Liver (tissue), 9 donors: ENCODE results near the gene DPP6. TPM values are rescaled to one million over a fixed set of nuclear protein-coding genes. Genes with fewer than 3 reads are reported as not detected.

ENCODE experiments used
- DNase-seq: peaks from one replicate; pipeline ENCODE4 v3.0.0-alpha.2; 2017; ENCODE audit warnings: low spot score
- H3K27ac ChIP-seq, 2 donors: one replicate each; pipeline ENCODE4 v1.7.0; 2013; ENCODE audit warnings: inconsistent platforms in 2 of 2, low read length in 2 of 2, control low read depth in 1 of 2, low read depth in 1 of 2, mild to moderate bottlenecking in 1 of 2
- H3K27me3 ChIP-seq, 4 donors: one replicate each; pipeline versions ENCODE4 v1.6.1 to v1.7.0; 2013; ENCODE audit warnings: low read length in 3 of 4, inconsistent platforms in 1 of 4, mild to moderate bottlenecking in 1 of 4, moderate library complexity in 1 of 4; ENCODE audit not compliant: control insufficient read depth in 4 of 4, insufficient read depth in 4 of 4
- H3K36me3 ChIP-seq, 4 donors: one replicate each; pipeline versions ENCODE4 v1.6.1 to v1.7.0; 2013; ENCODE audit warnings: low read length in 3 of 4, mild to moderate bottlenecking in 3 of 4, low read depth in 1 of 4, moderate library complexity in 1 of 4; ENCODE audit not compliant: control insufficient read depth in 4 of 4, insufficient read depth in 3 of 4
- H3K4me1 ChIP-seq, 4 donors: one replicate each; pipeline versions ENCODE4 v1.6.1 to v1.7.0; 2013; ENCODE audit warnings: low read length in 3 of 4, mild to moderate bottlenecking in 3 of 4, moderate library complexity in 1 of 4; ENCODE audit not compliant: control insufficient read depth in 4 of 4, insufficient read depth in 4 of 4
- H3K4me3 ChIP-seq, 3 donors: one replicate each; pipeline versions ENCODE4 v1.6.1 to v1.7.0; 2013; ENCODE audit warnings: low read length in 3 of 3, control low read depth in 1 of 3, low read depth in 1 of 3, mild to moderate bottlenecking in 1 of 3
- H3K9ac ChIP-seq, 2 donors: one replicate each; pipeline ENCODE4 v1.7.0; 2013; ENCODE audit warnings: low read length in 2 of 2, mild to moderate bottlenecking in 2 of 2, moderate library complexity in 2 of 2, control low read depth in 1 of 2, low read depth in 1 of 2
- H3K9me3 ChIP-seq, 4 donors: one replicate each; pipeline versions ENCODE4 v1.6.1 to v1.7.0; 2013; ENCODE audit warnings: low read length in 3 of 4; ENCODE audit not compliant: control insufficient read depth in 4 of 4
- EGR1 ChIP-seq, 2 donors: IDR thresholded peaks; 2 replicates each; pipeline ENCODE4 v1.6.1; 2016 to 2018; ENCODE audit warnings: antibody characterized with exemption in 2 of 2, low read depth in 2 of 2
- FOXA1 ChIP-seq: IDR thresholded peaks from 2 replicates; pipeline ENCODE4 v1.6.1; 2016; ENCODE audit warnings: antibody characterized with exemption
- FOXA2 ChIP-seq: IDR thresholded peaks from 2 replicates; pipeline ENCODE4 v1.6.1; 2016; ENCODE audit warnings: antibody characterized with exemption
- GABPA ChIP-seq, 2 donors: IDR thresholded peaks in 1 of 2; conservative IDR thresholded peaks in 1 of 2; 2 replicates each; pipeline ENCODE4 v1.6.1; 2016; ENCODE audit warnings: antibody characterized with exemption in 2 of 2, mild to moderate bottlenecking in 1 of 2, moderate library complexity in 1 of 2
- HNF4A ChIP-seq, 2 donors: conservative IDR thresholded peaks; 2 replicates each; pipeline ENCODE4 v1.6.1; 2016; ENCODE audit warnings: antibody characterized with exemption in 2 of 2, mild to moderate bottlenecking in 2 of 2
- HNF4G ChIP-seq: IDR thresholded peaks from 2 replicates; pipeline ENCODE4 v1.6.1; 2016; ENCODE audit warnings: antibody characterized with exemption
- JUND ChIP-seq, 2 donors: IDR thresholded peaks; 2 replicates each; pipeline ENCODE4 v1.6.1; 2016; ENCODE audit warnings: antibody characterized with exemption in 2 of 2
- NR2F2 ChIP-seq: IDR thresholded peaks from 2 replicates; pipeline ENCODE4 v1.6.1; 2016; ENCODE audit warnings: antibody characterized with exemption
- RAD21 ChIP-seq, 2 donors: IDR thresholded peaks; 2 replicates each; pipeline ENCODE4 v1.6.1; 2016; ENCODE audit warnings: antibody characterized with exemption in 2 of 2, mild to moderate bottlenecking in 2 of 2
- RXRA ChIP-seq, 2 donors: IDR thresholded peaks; 2 replicates each; pipeline ENCODE4 v1.6.1; 2017 to 2018; ENCODE audit warnings: antibody characterized with exemption in 2 of 2, mild to moderate bottlenecking in 1 of 2
- SP1 ChIP-seq: IDR thresholded peaks from 2 replicates; pipeline ENCODE4 v1.6.1; 2018; ENCODE audit warnings: antibody characterized with exemption, mild to moderate bottlenecking
- TAF1 ChIP-seq: conservative IDR thresholded peaks from 2 replicates; pipeline ENCODE4 v1.6.1; 2016; ENCODE audit warnings: antibody characterized with exemption, mild to moderate bottlenecking
- YY1 ChIP-seq: IDR thresholded peaks from 2 replicates; pipeline ENCODE4 v1.6.1; 2016; ENCODE audit warnings: antibody characterized with exemption, mild to moderate bottlenecking
- WGBS: extraction: QIAGEN DNeasy Blood & Tissue Kit; methylation state at CpG from one replicate; pipeline ENCODE4 v1.1.7; 2013; 5-methylcytosine and 5-hydroxymethylcytosine counted together
- polyA plus RNA-seq, 2 donors: library from polyadenylated mRNA; stranded (reverse) in 1 of 2; unstranded in 1 of 2; fragments of 200-250 nt in 1 of 2; fragments of >200 nt in 1 of 2; fragmentation: Nextera tagmentation in 1 of 2; extraction: Ambion mirVana in 1 of 2; gene quantifications; one replicate each; pipeline versions ENCODE4 v1.2.1 to v1.2.3, GENCODE V29; 2013 to 2015
- total RNA-seq, 2 donors: library from RNA; depleted of rRNA; stranded (reverse); fragments of >200 nt; gene quantifications; one replicate each; pipeline ENCODE4 v1.2.3, GENCODE V29; 2014
- TF ChIP-seq, protein P1 (sequence below): IDR thresholded peaks from 2 replicates; pipeline ENCODE4 v1.6.1; 2016; ENCODE audit warnings: antibody characterized with exemption
- TF ChIP-seq, protein P2 (sequence below): IDR thresholded peaks from 2 replicates; pipeline ENCODE4 v1.6.1; 2016; ENCODE audit warnings: antibody characterized with exemption
- TF ChIP-seq, protein P3 (sequence below): fragments of 150-350 bp; IDR thresholded peaks from 2 replicates; pipeline ENCODE4 v1.5.1; 2017; ENCODE audit warnings: improper control_type of control experiment, low read depth, low read length; ENCODE audit not compliant: missing input control
- TF ChIP-seq, protein P4 (sequence below): IDR thresholded peaks from 2 replicates; pipeline ENCODE4 v1.6.1; 2016; ENCODE audit warnings: antibody characterized with exemption, mild to moderate bottlenecking
- TF ChIP-seq, protein P5 (sequence below): IDR thresholded peaks from 2 replicates; pipeline ENCODE4 v1.6.1; 2016; ENCODE audit warnings: antibody characterized with exemption
- donor health status: healthy.
- donor health status: healthy.
- donor health status: healthy.
- donor health status: healthy.
- donor health status: healthy.

Gene DPP6
- total and polyA plus RNA-seq, 4 donors: 0.01 TPM; not detected in 3

DNA sequence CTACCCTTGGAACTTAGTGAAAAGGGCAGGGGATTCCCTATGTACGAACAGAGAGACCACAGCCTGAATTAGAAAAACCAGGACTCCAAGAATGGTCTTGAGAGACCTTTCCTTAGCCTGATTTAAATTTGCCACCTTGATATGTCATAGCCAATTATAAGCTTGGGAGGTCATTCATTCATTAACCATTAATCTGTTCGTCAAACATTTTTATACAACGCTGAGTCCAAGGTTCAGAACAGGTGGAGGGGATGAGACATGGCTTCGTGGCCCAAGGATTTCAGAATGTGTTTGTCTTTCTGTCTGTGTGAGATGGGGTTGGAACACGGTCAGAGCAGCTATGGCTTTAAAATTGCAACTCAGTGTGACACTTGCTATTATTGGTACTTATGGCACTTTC is 792.8 kb downstream of the DPP6 start:
- peak overlapping the region; percentile 15 to 53 for H3K27ac ChIP-seq
- TF ChIP-seq NR2F2: no peak
- TF ChIP-seq, protein P1, sequence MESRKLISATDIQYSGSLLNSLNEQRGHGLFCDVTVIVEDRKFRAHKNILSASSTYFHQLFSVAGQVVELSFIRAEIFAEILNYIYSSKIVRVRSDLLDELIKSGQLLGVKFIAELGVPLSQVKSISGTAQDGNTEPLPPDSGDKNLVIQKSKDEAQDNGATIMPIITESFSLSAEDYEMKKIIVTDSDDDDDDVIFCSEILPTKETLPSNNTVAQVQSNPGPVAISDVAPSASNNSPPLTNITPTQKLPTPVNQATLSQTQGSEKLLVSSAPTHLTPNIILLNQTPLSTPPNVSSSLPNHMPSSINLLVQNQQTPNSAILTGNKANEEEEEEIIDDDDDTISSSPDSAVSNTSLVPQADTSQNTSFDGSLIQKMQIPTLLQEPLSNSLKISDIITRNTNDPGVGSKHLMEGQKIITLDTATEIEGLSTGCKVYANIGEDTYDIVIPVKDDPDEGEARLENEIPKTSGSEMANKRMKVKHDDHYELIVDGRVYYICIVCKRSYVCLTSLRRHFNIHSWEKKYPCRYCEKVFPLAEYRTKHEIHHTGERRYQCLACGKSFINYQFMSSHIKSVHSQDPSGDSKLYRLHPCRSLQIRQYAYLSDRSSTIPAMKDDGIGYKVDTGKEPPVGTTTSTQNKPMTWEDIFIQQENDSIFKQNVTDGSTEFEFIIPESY: peak; percentile 27
- peak; percentile 94 to 97 for TF ChIP-seq HNF4A (conservative IDR thresholded peaks at IDR 0.05)
- TF ChIP-seq, protein P2, sequence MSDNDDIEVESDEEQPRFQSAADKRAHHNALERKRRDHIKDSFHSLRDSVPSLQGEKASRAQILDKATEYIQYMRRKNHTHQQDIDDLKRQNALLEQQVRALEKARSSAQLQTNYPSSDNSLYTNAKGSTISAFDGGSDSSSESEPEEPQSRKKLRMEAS: peak; percentile 65
- TF ChIP-seq EGR1 (IDR thresholded peaks at IDR 0.05; ENCODE audit: low read depth in 2 of 2): no peak
- TF ChIP-seq SP1: peak; percentile 92
- TF ChIP-seq RXRA (IDR thresholded peaks at IDR 0.05): peak; percentile 50 to 71
- TF ChIP-seq HNF4G: peak; percentile 86
- peak in 1 of 2 donors; percentile 14 for TF ChIP-seq RAD21 (IDR thresholded peaks at IDR 0.05)
- no peak for TF ChIP-seq FOXA2
- TF ChIP-seq YY1: peak; percentile 91
- TF ChIP-seq JUND (IDR thresholded peaks at IDR 0.05): peak; percentile 50 to 70
- TF ChIP-seq, protein P3, sequence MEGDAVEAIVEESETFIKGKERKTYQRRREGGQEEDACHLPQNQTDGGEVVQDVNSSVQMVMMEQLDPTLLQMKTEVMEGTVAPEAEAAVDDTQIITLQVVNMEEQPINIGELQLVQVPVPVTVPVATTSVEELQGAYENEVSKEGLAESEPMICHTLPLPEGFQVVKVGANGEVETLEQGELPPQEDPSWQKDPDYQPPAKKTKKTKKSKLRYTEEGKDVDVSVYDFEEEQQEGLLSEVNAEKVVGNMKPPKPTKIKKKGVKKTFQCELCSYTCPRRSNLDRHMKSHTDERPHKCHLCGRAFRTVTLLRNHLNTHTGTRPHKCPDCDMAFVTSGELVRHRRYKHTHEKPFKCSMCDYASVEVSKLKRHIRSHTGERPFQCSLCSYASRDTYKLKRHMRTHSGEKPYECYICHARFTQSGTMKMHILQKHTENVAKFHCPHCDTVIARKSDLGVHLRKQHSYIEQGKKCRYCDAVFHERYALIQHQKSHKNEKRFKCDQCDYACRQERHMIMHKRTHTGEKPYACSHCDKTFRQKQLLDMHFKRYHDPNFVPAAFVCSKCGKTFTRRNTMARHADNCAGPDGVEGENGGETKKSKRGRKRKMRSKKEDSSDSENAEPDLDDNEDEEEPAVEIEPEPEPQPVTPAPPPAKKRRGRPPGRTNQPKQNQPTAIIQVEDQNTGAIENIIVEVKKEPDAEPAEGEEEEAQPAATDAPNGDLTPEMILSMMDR: no peak
- TF ChIP-seq, protein P4, sequence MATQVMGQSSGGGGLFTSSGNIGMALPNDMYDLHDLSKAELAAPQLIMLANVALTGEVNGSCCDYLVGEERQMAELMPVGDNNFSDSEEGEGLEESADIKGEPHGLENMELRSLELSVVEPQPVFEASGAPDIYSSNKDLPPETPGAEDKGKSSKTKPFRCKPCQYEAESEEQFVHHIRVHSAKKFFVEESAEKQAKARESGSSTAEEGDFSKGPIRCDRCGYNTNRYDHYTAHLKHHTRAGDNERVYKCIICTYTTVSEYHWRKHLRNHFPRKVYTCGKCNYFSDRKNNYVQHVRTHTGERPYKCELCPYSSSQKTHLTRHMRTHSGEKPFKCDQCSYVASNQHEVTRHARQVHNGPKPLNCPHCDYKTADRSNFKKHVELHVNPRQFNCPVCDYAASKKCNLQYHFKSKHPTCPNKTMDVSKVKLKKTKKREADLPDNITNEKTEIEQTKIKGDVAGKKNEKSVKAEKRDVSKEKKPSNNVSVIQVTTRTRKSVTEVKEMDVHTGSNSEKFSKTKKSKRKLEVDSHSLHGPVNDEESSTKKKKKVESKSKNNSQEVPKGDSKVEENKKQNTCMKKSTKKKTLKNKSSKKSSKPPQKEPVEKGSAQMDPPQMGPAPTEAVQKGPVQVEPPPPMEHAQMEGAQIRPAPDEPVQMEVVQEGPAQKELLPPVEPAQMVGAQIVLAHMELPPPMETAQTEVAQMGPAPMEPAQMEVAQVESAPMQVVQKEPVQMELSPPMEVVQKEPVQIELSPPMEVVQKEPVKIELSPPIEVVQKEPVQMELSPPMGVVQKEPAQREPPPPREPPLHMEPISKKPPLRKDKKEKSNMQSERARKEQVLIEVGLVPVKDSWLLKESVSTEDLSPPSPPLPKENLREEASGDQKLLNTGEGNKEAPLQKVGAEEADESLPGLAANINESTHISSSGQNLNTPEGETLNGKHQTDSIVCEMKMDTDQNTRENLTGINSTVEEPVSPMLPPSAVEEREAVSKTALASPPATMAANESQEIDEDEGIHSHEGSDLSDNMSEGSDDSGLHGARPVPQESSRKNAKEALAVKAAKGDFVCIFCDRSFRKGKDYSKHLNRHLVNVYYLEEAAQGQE: peak; percentile 51
- no peak for TF ChIP-seq GABPA (IDR thresholded peaks at IDR 0.05 in 1 of 2, conservative IDR thresholded peaks at IDR 0.05 in 1 of 2)
- no peak for TF ChIP-seq TAF1
- TF ChIP-seq FOXA1: no peak
- TF ChIP-seq, protein P5, sequence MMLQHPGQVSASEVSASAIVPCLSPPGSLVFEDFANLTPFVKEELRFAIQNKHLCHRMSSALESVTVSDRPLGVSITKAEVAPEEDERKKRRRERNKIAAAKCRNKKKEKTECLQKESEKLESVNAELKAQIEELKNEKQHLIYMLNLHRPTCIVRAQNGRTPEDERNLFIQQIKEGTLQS: peak; percentile 33
- H3K4me1 ChIP-seq: peaks cover 0 to 7% (median 0%) of the 10 kb centered on the region in 4 donors
- H3K9ac ChIP-seq: no peak overlapping the region
- DNase-seq: no peak
- peaks cover 0 to 2% (median 0%) of the 10 kb centered on the region in 4 donors for H3K27me3 ChIP-seq
- H3K36me3 ChIP-seq: no peaks in the 10 kb centered on the region
- H3K9me3 ChIP-seq: no peaks in the 10 kb centered on the region
- H3K4me3 ChIP-seq: no peak overlapping the region
- WGBS: 36% methylated on average over 5 of the region's 5 CpGs
